MCF 10A (cell line): Measurements from ENCODE around the gene GON4L. TPM values are rescaled to one million over a fixed set of nuclear protein-coding genes. Genes with fewer than 3 reads are reported as not detected.

Source experiments
- BruUV-seq: library from RNA; stranded (reverse); fragments of 400-500 nt; replicated peaks from 2 replicates; lab custom pipeline; 2021; lab: Mats Ljungman, UMichigan
- CTCF ChIA-PET: fragments of 300-600 bp; sonication (Branson Sonifier 250); formaldehyde crosslinking; extraction: SDS; loops from one replicate; lab custom pipeline; 2021; ENCODE audit warnings: antibody characterized with exemption, inconsistent platforms; lab: Yijun Ruan, JAX
- POLR2A ChIA-PET: fragments of 300-600, 350-650 bp; sonication (Branson Sonifier 250); formaldehyde crosslinking; extraction: SDS; loops from one replicate; lab custom pipeline; 2020; ENCODE audit warnings: antibody characterized with exemption, inconsistent platforms; lab: Yijun Ruan, JAX
- DNase-seq: peaks from one replicate; pipeline ENCODE4 v3.0.0-alpha.2; 2018; ENCODE audit not compliant: unreplicated experiment
- H3K27ac Mint-ChIP-seq: one replicate; pipeline ENCODE4 v1.8.0; 2022; ENCODE audit warnings: mild to moderate bottlenecking, low read depth, mixed read lengths; ENCODE audit not compliant: unreplicated experiment
- H3K27me3 Mint-ChIP-seq: one replicate; pipeline ENCODE4 v1.8.0; 2022; ENCODE audit warnings: mixed read lengths; ENCODE audit not compliant: insufficient read depth, unreplicated experiment
- H3K36me3 Mint-ChIP-seq: one replicate; pipeline ENCODE4 v1.8.0; 2022; ENCODE audit warnings: mild to moderate bottlenecking, moderate library complexity, mixed read lengths; ENCODE audit not compliant: insufficient read depth, unreplicated experiment
- H3K4me1 Mint-ChIP-seq: one replicate; pipeline ENCODE4 v1.8.0; 2022; ENCODE audit warnings: mixed read lengths; ENCODE audit not compliant: insufficient read depth, unreplicated experiment
- H3K4me3 Mint-ChIP-seq: one replicate; pipeline ENCODE4 v1.8.0; 2022; ENCODE audit warnings: mild to moderate bottlenecking, moderate library complexity, mixed read lengths; ENCODE audit not compliant: unreplicated experiment
- H3K9me3 Mint-ChIP-seq: one replicate; pipeline ENCODE4 v1.8.0; 2022; ENCODE audit warnings: mixed read lengths; ENCODE audit not compliant: unreplicated experiment
- CTCF ChIP-seq: fragments of 200-600 bp; IDR thresholded peaks from one replicate; pipeline ENCODE4 v1.8.0; 2022; ENCODE audit warnings: antibody characterized with exemption, mild to moderate bottlenecking; ENCODE audit not compliant: unreplicated experiment
- intact Hi-C: fragments of 100-400 bp; cut with micrococcal nuclease; formaldehyde crosslinking; loops from 2 replicates; pipeline ENCODE4 v1.14.1; 2022
- total RNA-seq: library from RNA; stranded (reverse); gene quantifications from 2 replicates; pipeline ENCODE4 v1.2.3, GENCODE V29; 2022

GON4L gene
- total RNA-seq, 1 experiment from 2014 or later: 60.1 TPM

GRCh38 chr1:155859881-155860871, 3.2 kb upstream of the GON4L start:
- no peak overlapping the region for H3K27ac Mint-ChIP-seq
- peaks cover 15% of the 10 kb centered on the region for H3K4me1 Mint-ChIP-seq
- no peak for TF ChIP-seq CTCF
- no peaks in the 10 kb centered on the region for H3K9me3 Mint-ChIP-seq
- peaks cover 4% of the 10 kb centered on the region for H3K36me3 Mint-ChIP-seq
- no peak overlapping the region for H3K4me3 Mint-ChIP-seq
- intact Hi-C loops: loop anchor here (2.0 to 5.0 kb wide), 2 partner anchors 33 to 52 kb away; partner anchors contain the start of gene RIT1
- no peak for DNase-seq
- peaks cover 20% of the 10 kb centered on the region for H3K27me3 Mint-ChIP-seq
- ChIA-PET CTCF (interaction anchor here (0.7 to 1.1 kb wide), 2 partner anchors 10 to 342 kb away, joined by 3 to 4 read pairs; no protein-coding TSS in a partner anchor), POLR2A (interaction anchor here (0.6 to 4.5 kb wide), 13 partner anchors 10 to 194 kb away, joined by 3 to 41 read pairs (median 4); partner anchors contain the start of genes KHDC4 and LAMTOR2)
- no TSS peak for BruUV-seq

GRCh38 chr1:155859234-155859829, 2.3 kb upstream of the GON4L start, which contains the start of gene SYT11:
SYT11 (plus strand) TSS chr1:155859567; CDS start chr1:155859762, 195 bp downstream.
- no TSS peak for BruUV-seq
- Mint-ChIP-seq H3K36me3 (peaks cover 13% of the 10 kb centered on the region), H3K4me1 (peaks cover 16% of the 10 kb centered on the region), H3K4me3 (peak within 1 kb of the TSS; percentile 99), H3K9me3 (no peaks in the 10 kb centered on the region), H3K27me3 (peaks cover 20% of the 10 kb centered on the region), H3K27ac (no peak within 1 kb of the TSS)
- intact Hi-C loops: loop anchor here (2.0 to 5.0 kb wide), 2 partner anchors 33 to 53 kb away; partner anchors contain the start of gene RIT1
- CTCF ChIA-PET: interaction anchor here (0.6 to 1.1 kb wide), 2 partner anchors 10 to 248 kb away, joined by 3 to 4 read pairs; no protein-coding TSS in a partner anchor
- POLR2A ChIA-PET: interaction anchor here (0.6 to 4.5 kb wide), 16 partner anchors 9 to 355 kb away, joined by 3 to 41 read pairs (median 3); partner anchors contain the start of genes KHDC4 and LAMTOR2
- TF ChIP-seq CTCF: no peak
- peak; percentile 99 for DNase-seq

GRCh38 chr1:155858800-155859233, 1.8 kb upstream of the GON4L start:
- Mint-ChIP-seq H3K4me1 (peaks cover 16% of the 10 kb centered on the region), H3K27me3 (peaks cover 20% of the 10 kb centered on the region), H3K4me3 (peak overlapping the region; percentile 99), H3K36me3 (peaks cover 18% of the 10 kb centered on the region), H3K27ac (no peak overlapping the region), H3K9me3 (no peaks in the 10 kb centered on the region)
- TF ChIP-seq CTCF: no peak
- DNase-seq: peak; percentile 80
- BruUV-seq: no TSS peak
- CTCF ChIA-PET: interaction anchor here (0.6 to 1.1 kb wide), 2 partner anchors 11 to 249 kb away, joined by 3 to 4 read pairs; no protein-coding TSS in a partner anchor
- POLR2A ChIA-PET: interaction anchor here (0.5 to 4.5 kb wide), 14 partner anchors 9 to 354 kb away, joined by 3 to 41 read pairs (median 4); partner anchors contain the start of genes KHDC4 and LAMTOR2
- intact Hi-C loops: loop anchor here (2.0 to 5.0 kb wide), 2 partner anchors 34 to 53 kb away; partner anchors contain the start of gene RIT1
